ENCODE data around the gene FCGR3A.

The FCGR3A gene

DNA sequence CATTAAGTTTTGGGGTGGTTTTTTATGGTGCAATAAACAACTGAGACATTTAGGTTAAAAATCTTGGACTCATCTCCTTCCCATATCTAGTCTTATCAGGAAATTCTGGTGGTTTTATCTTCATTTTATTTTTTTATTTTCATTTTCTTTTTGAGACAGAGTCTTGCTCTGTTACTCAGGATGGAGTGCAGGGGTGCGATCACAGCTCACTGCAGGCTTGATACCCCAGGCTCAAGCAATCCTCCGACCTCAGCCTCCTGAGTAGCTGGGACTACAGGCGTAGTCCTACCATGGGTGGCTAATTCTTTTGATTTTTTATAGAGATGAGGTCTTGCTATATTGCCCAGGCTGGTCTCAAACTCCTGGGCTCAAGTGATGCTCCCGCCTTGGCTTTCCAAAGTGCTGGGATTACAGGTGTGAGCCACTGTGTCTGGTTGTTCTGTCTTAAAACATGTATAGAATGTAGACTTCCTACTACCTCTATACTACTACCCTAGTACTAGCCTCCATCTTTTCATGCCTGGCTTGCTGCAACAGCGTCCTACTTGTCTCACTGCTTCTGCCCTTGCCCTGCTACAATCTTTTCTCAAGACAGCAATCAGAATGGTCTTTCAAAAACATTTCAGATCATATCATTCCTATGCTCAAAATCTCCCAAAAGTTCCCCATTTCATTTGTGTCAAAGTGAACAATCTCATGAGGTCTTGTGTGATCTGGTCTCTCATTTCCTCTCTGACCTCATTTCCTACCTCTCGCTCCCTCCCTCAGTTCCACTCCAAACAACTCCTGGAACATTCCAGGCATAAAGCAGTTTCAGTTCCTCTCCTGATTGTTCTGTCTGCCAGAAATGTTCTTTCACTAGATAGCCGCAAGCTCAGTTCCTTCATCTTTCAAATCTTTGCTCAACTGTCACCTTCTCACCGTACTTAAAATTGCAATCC is 50.2 kb downstream of the FCGR3A start:
- peaks cover 35% of the 10 kb centered on the region for H3K4me1 Mint-ChIP-seq
- no peak overlapping the region for H3K27ac Mint-ChIP-seq
- DNase-seq = no peak
- H3K4me3 Mint-ChIP-seq = no peak overlapping the region
- H3K36me3 Mint-ChIP-seq (ENCODE audit: low read depth) = no peaks in the 10 kb centered on the region
- TF ChIP-seq, protein P1, sequence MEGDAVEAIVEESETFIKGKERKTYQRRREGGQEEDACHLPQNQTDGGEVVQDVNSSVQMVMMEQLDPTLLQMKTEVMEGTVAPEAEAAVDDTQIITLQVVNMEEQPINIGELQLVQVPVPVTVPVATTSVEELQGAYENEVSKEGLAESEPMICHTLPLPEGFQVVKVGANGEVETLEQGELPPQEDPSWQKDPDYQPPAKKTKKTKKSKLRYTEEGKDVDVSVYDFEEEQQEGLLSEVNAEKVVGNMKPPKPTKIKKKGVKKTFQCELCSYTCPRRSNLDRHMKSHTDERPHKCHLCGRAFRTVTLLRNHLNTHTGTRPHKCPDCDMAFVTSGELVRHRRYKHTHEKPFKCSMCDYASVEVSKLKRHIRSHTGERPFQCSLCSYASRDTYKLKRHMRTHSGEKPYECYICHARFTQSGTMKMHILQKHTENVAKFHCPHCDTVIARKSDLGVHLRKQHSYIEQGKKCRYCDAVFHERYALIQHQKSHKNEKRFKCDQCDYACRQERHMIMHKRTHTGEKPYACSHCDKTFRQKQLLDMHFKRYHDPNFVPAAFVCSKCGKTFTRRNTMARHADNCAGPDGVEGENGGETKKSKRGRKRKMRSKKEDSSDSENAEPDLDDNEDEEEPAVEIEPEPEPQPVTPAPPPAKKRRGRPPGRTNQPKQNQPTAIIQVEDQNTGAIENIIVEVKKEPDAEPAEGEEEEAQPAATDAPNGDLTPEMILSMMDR (IDR thresholded peaks at IDR 0.05) = no peak
- no peaks in the 10 kb centered on the region for H3K9me3 Mint-ChIP-seq
- H3K27me3 Mint-ChIP-seq (ENCODE audit: low read depth, poor library complexity) = peaks cover 41% of the 10 kb centered on the region

DNA sequence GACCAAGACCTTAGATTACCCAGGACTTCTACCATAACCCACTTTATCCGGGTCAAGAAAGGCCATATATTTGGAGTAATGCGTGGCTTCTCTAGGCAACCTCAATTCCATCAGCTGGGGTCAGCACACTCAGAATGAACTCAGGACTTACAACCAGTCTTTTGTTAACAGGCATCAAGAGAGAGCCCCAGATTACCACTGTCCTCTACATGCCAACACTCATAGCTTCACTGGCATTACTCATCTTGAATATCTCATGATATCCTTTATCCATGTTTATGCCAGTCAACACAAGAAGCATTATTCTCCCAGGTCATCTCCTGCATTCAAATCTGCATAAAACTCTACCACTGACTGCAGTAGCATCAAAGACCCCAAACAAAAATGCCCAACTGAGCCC is 51.0 kb downstream of the FCGR3A start:
- Mint-ChIP-seq H3K27me3 (ENCODE audit: low read depth, poor library complexity) (peaks cover 40% of the 10 kb centered on the region), H3K4me3 (no peak overlapping the region), H3K36me3 (ENCODE audit: low read depth) (no peaks in the 10 kb centered on the region), H3K4me1 (peaks cover 35% of the 10 kb centered on the region), H3K27ac (no peak overlapping the region), H3K9me3 (no peaks in the 10 kb centered on the region)
- DNase-seq = no peak
- TF ChIP-seq, protein P1 (IDR thresholded peaks at IDR 0.05) = no peak

DNA sequence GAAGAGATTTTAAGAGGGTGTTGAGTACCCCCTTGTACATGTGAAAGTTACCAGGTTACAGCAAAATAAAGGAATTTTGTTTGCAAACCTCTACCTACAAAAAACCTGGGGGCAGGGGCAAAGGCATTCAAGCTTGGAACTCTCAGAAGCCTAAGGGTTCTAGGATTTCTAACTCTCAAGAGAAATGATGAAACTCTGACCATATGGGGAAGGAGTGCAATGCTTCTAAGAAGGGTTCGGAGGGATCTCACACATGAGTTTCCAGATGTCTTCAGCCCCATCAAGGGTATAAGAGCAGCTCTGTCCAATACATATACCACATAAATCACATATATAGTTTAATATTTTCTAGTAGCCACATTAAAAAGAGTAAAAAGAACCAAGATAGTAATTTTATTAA is 51.7 kb downstream of the FCGR3A start:
- DNase-seq = no peak
- TF ChIP-seq, protein P1 (IDR thresholded peaks at IDR 0.05) = no peak
- H3K9me3 Mint-ChIP-seq = no peaks in the 10 kb centered on the region

DNA sequence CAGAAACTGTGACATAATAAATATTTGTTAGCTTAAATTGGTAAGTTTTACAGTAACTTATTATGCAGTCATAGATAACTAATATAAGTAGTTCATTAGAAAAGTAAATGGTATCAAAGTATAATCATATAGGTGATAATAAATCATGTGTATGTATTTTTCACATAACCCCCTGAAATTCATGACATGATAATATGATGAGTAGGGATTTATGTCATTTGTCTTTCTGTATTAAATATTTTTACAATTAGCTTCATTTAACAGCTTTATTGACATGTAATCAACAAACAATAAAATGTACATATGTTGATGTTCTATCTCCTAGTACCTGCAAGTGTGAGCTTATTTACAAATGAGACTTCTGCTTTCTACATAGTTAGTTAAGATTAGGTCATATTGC is 54.1 kb downstream of the FCGR3A start:
- peaks cover 26% of the 10 kb centered on the region for H3K27me3 Mint-ChIP-seq (ENCODE audit: low read depth, poor library complexity)
- no peak for DNase-seq
- peaks cover 27% of the 10 kb centered on the region for H3K4me1 Mint-ChIP-seq
- H3K36me3 Mint-ChIP-seq (ENCODE audit: low read depth) = no peaks in the 10 kb centered on the region
- no peaks in the 10 kb centered on the region for H3K9me3 Mint-ChIP-seq
- TF ChIP-seq, protein P1 (IDR thresholded peaks at IDR 0.05) = no peak
- H3K27ac Mint-ChIP-seq = no peak overlapping the region
- no peak overlapping the region for H3K4me3 Mint-ChIP-seq

More for the DNA sequence above, 51.7 kb downstream of the FCGR3A start:
- peaks cover 35% of the 10 kb centered on the region for H3K4me1 Mint-ChIP-seq
- H3K4me3 Mint-ChIP-seq = no peak overlapping the region
- no peak overlapping the region for H3K27ac Mint-ChIP-seq
- peaks cover 36% of the 10 kb centered on the region for H3K27me3 Mint-ChIP-seq (ENCODE audit: low read depth, poor library complexity)
- H3K36me3 Mint-ChIP-seq (ENCODE audit: low read depth) = no peaks in the 10 kb centered on the region

DNA sequence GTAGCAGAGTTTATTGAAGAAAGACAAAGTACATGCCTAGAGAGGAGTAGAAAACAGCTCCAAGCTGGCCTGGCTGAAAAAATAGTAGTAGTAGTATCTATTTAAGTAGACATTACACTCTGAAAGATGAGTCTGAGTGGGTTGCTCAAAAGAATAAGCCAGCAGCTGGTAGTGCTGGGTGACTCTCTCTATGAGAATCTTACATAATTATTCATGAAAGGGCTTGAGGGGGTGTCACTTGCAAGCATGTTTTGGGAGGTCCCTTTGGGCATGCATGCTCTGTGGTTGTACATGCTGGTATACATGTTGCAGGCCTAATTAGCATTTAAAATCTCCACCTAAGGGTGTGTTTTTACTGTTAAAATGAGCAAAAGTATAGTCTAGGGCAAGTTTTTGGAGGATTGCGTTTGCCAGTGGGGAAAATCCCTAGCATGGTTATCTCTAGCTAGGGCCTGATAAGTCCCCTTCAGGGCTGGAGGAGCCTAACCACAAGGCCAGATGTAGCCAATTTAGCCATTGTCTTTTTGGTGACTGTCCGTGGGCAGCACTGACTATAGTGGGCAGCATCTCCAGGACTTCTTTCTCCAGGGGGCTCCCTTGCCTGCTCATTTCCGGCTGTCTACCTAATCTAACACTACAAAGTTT is 55.4 kb downstream of the FCGR3A start:
- H3K27me3 Mint-ChIP-seq (ENCODE audit: low read depth, poor library complexity) = peaks cover 27% of the 10 kb centered on the region
- no peak for DNase-seq

More for the DNA sequence above, 55.4 kb downstream of the FCGR3A start:
- no peak overlapping the region for H3K4me3 Mint-ChIP-seq
- H3K9me3 Mint-ChIP-seq = no peaks in the 10 kb centered on the region
- TF ChIP-seq, protein P1 (IDR thresholded peaks at IDR 0.05) = no peak
- H3K36me3 Mint-ChIP-seq (ENCODE audit: low read depth) = no peaks in the 10 kb centered on the region
- no peak overlapping the region for H3K27ac Mint-ChIP-seq
- H3K4me1 Mint-ChIP-seq = peaks cover 23% of the 10 kb centered on the region

Measured in nephron progenitor cell (in vitro differentiated cells).